HTR-8/SVneo (cell line): ENCODE results near the gene GABRQ.

Experiments used
- DNase-seq: peaks from one replicate; pipeline ENCODE4 v3.0.0; 2011; ENCODE audit warnings: low spot score, mixed read lengths; ENCODE audit not compliant: insufficient read length
- FAIRE-seq: peaks from 2 replicates; lab custom pipeline; 2011; peaks lifted over from hg19 to GRCh38; lab: Jason Lieb, UNC

GABRQ gene

GRCh38 chrX:152637649-152638442 is at the start of gene GABRQ:
Gene GABRQ (plus strand): TSS chrX:152637895. CDS start chrX:152638203, 308 bp downstream.
- FAIRE-seq: no peak
- peak; percentile 19 for DNase-seq

- no peak for DNase-seq
- FAIRE-seq: no peak
Measured at GRCh38 chrX:152588206-152588605, 49.5 kb upstream of the GABRQ start.

GRCh38 chrX:152600853-152601633 is 36.7 kb upstream of the GABRQ start:
- DNase-seq: no peak

GRCh38 chrX:152601848-152602616 is 35.7 kb upstream of the GABRQ start:
- FAIRE-seq: no peak

More at GRCh38 chrX:152600853-152601633, 36.7 kb upstream of the GABRQ start:
- FAIRE-seq: no peak

GRCh38 chrX:152614791-152615190 is 22.9 kb upstream of the GABRQ start:
- FAIRE-seq (no peak), DNase-seq (no peak)

More at GRCh38 chrX:152601848-152602616, 35.7 kb upstream of the GABRQ start:
- no peak for DNase-seq

GRCh38 chrX:152619897-152620296 is 17.8 kb upstream of the GABRQ start:
- FAIRE-seq: no peak
- no peak for DNase-seq

GRCh38 chrX:152632445-152633097 is 5.1 kb upstream of the GABRQ start:
- DNase-seq (no peak), FAIRE-seq (no peak)

- DNase-seq: peak; percentile 11
- no peak for FAIRE-seq
Measured at GRCh38 chrX:152635941-152636340, 1.8 kb upstream of the GABRQ start.

- FAIRE-seq: no peak
Measured at GRCh38 chrX:152638443-152638904, 779 bp downstream of the GABRQ start.

GRCh38 chrX:152639426-152639825 is 1.7 kb downstream of the GABRQ start:
- DNase-seq (no peak), FAIRE-seq (no peak)

More at GRCh38 chrX:152638443-152638904, 779 bp downstream of the GABRQ start:
- no peak for DNase-seq

GRCh38 chrX:152640034-152640818 is 2.5 kb downstream of the GABRQ start:
- DNase-seq: no peak
- no peak for FAIRE-seq

GRCh38 chrX:152641256-152641875 is 3.7 kb downstream of the GABRQ start:
- no peak for DNase-seq
- no peak for FAIRE-seq

- FAIRE-seq: no peak
- no peak for DNase-seq
Measured at GRCh38 chrX:152641996-152642395, 4.3 kb downstream of the GABRQ start.

GRCh38 chrX:152642931-152643564 is 5.4 kb downstream of the GABRQ start:
- FAIRE-seq: no peak

GRCh38 chrX:152646961-152647360 is 9.3 kb downstream of the GABRQ start:
- no peak for DNase-seq
- no peak for FAIRE-seq

More at GRCh38 chrX:152642931-152643564, 5.4 kb downstream of the GABRQ start:
- no peak for DNase-seq

GRCh38 chrX:152647978-152648377 is 10.3 kb downstream of the GABRQ start:
- DNase-seq: no peak

GRCh38 chrX:152652060-152652459 is 14.4 kb downstream of the GABRQ start:
- FAIRE-seq: no peak

More at GRCh38 chrX:152647978-152648377, 10.3 kb downstream of the GABRQ start:
- no peak for FAIRE-seq

GRCh38 chrX:152652467-152652866 is 14.8 kb downstream of the GABRQ start:
- DNase-seq (no peak), FAIRE-seq (no peak)

More at GRCh38 chrX:152652060-152652459, 14.4 kb downstream of the GABRQ start:
- DNase-seq: no peak
